H1 (cell line): ENCODE measurements around the gene RPTOR. TPM values are rescaled to one million over a fixed set of nuclear protein-coding genes. Genes with fewer than 3 reads are reported as not detected.

Experiments
- GTF2F1 ChIP-seq: IDR thresholded peaks from 2 replicates; pipeline ENCODE4 v1.6.1; 2012; ENCODE audit warnings: low read depth, low read length, improper control_type of control experiment, borderline replicate concordance
- MAFK ChIP-seq: IDR thresholded peaks from 2 replicates; pipeline ENCODE4 v1.6.1; 2012; ENCODE audit warnings: low read depth, mild to moderate bottlenecking, improper control_type of control experiment, low read length
- POLR2AphosphoS5 ChIP-seq: IDR thresholded peaks from 2 replicates; pipeline ENCODE4 v1.6.1; 2011; ENCODE audit warnings: low read depth, low read length
- RAD21 ChIP-seq, 2 experiments: IDR thresholded peaks in 1 of 2; conservative IDR thresholded peaks in 1 of 2; 2 replicates each; pipeline ENCODE4 v1.6.1; 2011; ENCODE audit warnings: low read depth in 2 of 2, low read length in 2 of 2, improper control_type of control experiment in 1 of 2, inconsistent platforms in 1 of 2, mild to moderate bottlenecking in 1 of 2, moderate library complexity in 1 of 2
- RXRA ChIP-seq: IDR thresholded peaks from 2 replicates; pipeline ENCODE4 v1.6.1; 2011; ENCODE audit warnings: low read depth, mild to moderate bottlenecking, low read length, moderate library complexity; ENCODE audit not compliant: insufficient read depth
- polyA plus RNA-seq, 7 experiments: library from polyadenylated mRNA; depleted of rRNA in 3 of 7; stranded (reverse) in 5 of 7; unstranded in 2 of 7; fragments of >200 nt in 5 of 7; fragments of 200-250 nt in 2 of 7; gene quantifications; 1 replicate in 5 of 7; 2 replicates in 1 of 7; 4 replicates in 1 of 7; pipeline versions ENCODE4 v1.2.1 to v1.2.3, GENCODE V29; 2011 to 2013; ENCODE audit warnings: missing spikeins in 2 of 7, mixed read lengths in 2 of 7
- total RNA-seq: library from RNA; stranded (reverse); fragmentation: NEBNext Ultra II Directional; extraction: Animal tissue kit (Norgen Biotek cat#: 25700); gene quantifications from 2 replicates; pipeline ENCODE4 v1.2.1, GENCODE V29; 2021

Gene RPTOR
- total and polyA plus RNA-seq, 2 of the 8 experiments (the other 6 are each of a cell fraction or from before 2014, with no cell fraction given) = 6.9 to 28.7 TPM

DNA sequence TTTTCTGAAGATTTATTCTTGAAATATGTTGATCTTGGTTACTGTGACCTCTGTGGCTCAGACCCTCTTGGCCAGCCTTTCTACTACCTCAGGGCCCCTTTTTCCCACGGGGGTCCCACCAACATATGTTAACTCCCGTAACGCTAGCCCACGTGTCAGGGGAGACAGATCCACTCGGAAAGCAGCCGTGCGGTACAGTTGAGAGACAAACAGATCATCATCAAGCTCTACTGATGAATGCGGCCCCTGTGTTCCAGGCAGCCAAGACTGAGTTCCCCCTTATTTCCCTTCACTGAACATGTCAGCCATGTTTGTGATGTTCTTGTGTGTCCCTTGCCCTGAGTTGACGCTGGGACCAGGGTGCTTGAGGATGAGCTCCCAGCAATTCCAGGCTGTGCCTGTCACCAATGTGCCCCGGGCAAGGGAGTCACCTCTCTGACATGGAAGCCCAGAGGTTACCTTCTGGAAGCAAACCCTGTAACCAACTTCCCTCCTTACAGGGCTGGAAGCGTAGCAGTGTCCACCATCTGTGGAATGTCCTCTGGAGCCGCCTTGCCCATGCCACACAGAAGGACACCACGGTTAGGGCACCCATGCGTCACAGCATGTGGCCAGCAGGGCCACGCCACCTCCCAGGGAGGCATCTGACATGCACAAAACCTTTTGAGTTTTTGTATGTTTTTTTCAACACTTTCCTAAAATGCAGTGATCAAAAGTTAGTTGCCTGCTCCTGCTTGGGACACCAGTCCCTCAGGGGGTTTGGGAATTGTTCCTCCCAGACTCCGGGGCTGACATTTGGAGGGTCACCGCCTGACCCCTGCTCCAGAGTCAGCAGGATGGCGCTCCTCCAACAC lies 253.3 kb downstream of the RPTOR start (continued):
- no peak for TF ChIP-seq RAD21 (IDR thresholded peaks at IDR 0.05 in 1 of 2, conservative IDR thresholded peaks at IDR 0.05 in 1 of 2; ENCODE audit: low read depth in 2 of 2, low read length in 2 of 2)
- TF ChIP-seq MAFK = no peak
- no peak for TF ChIP-seq POLR2AphosphoS5
- TF ChIP-seq GTF2F1 = no peak
- no peak for TF ChIP-seq RXRA
